Sigmoid colon (tissue), 4 donors: Measurements from ENCODE around the gene RPL13A.

Experiments
- CTCF ChIP-seq, 4 experiments: fragments of 450-650 bp in 3 of 4; fragments of 200-600 bp in 1 of 4; IDR thresholded peaks; one replicate each; pipeline ENCODE4 v1.5.1; 2016 to 2019; ENCODE audit warnings: antibody characterized with exemption in 4 of 4, mild to moderate bottlenecking in 3 of 4, moderate library complexity in 2 of 4
- POLR2AphosphoS5 ChIP-seq, 4 donors: sonication (generic); formaldehyde crosslinking; IDR thresholded peaks; one replicate each; pipeline ENCODE4 v1.6.1; 2017; ENCODE audit warnings: antibody characterized with exemption in 4 of 4

GRCh38 chr19:49512970-49513745 lies 25.8 kb downstream of the RPL13A start:
- TF ChIP-seq POLR2AphosphoS5 (IDR thresholded peaks at IDR 0.05) (no peak), CTCF (IDR thresholded peaks at IDR 0.05) (no peak)
